DOHH2 (cell line): ENCODE data around the gene HSD3B7.
A peak's percentile ranks its signal among the peaks of the same experiment; 100 is the strongest.

ENCODE experiments used
- H3F3A ChIP-seq: fragments of 200-600 bp; sonication (generic), shearing (Covaris generic); 2 replicates; pipeline ENCODE4 v1.6.0; 2016; ENCODE audit warnings: antibody characterized with exemption, mild to moderate bottlenecking; ENCODE audit not compliant: control insufficient read depth, insufficient read depth
- H3K27ac ChIP-seq: fragments of 200-600 bp; sonication (generic); 2 replicates; pipeline ENCODE4 v1.5.1; 2014; ENCODE audit warnings: low read depth, mild to moderate bottlenecking, low read length, moderate library complexity
- H3K27me3 ChIP-seq: fragments of 200-600 bp; sonication (generic); 2 replicates; pipeline ENCODE4 v1.6.1; 2014; ENCODE audit warnings: mild to moderate bottlenecking, low read length, mixed read lengths; ENCODE audit not compliant: control insufficient read depth
- H3K36me3 ChIP-seq: fragments of 200-600 bp; sonication (generic); 2 replicates; pipeline ENCODE4 v1.6.1; 2014; ENCODE audit warnings: mild to moderate bottlenecking, low read length, moderate library complexity, mixed read lengths; ENCODE audit not compliant: control insufficient read depth
- H3K4me1 ChIP-seq: fragments of 200-600 bp; sonication (generic); 2 replicates; pipeline ENCODE4 v1.6.1; 2014; ENCODE audit warnings: mild to moderate bottlenecking, low read length, mixed read lengths; ENCODE audit not compliant: control insufficient read depth
- H3K4me2 ChIP-seq: fragments of 200-600 bp; sonication (generic); 2 replicates; pipeline ENCODE4 v1.6.0; 2014; ENCODE audit warnings: mild to moderate bottlenecking, low read length, moderate library complexity
- H3K4me3 ChIP-seq: fragments of 200-600 bp; sonication (generic); 2 replicates; pipeline ENCODE4 v1.5.1; 2014; ENCODE audit warnings: mild to moderate bottlenecking, low read length, mixed read lengths
- H3K79me2 ChIP-seq: fragments of 200-600 bp; sonication (generic); 2 replicates; pipeline ENCODE4 v1.6.1; 2014; ENCODE audit warnings: mild to moderate bottlenecking, low read length, mixed read lengths; ENCODE audit not compliant: control insufficient read depth
- H3K9me2 ChIP-seq: fragments of 200-600 bp; sonication (generic); replicated peaks from 2 replicates; pipeline ENCODE4 v1.6.1; 2014; ENCODE audit warnings: mild to moderate bottlenecking, low read length, mixed read lengths; ENCODE audit not compliant: control insufficient read depth
- H3K9me3 ChIP-seq: fragments of 200-600 bp; sonication (generic); 2 replicates; pipeline ENCODE4 v1.6.1; 2014; ENCODE audit warnings: antibody characterized with exemption, low read length, mixed read lengths; ENCODE audit not compliant: control insufficient read depth, insufficient read depth
- H4K20me1 ChIP-seq: fragments of 200-600 bp; sonication (generic); 2 replicates; pipeline ENCODE4 v1.6.0; 2014; ENCODE audit warnings: low read depth, mild to moderate bottlenecking, antibody characterized with exemption, low read length, moderate library complexity; ENCODE audit not compliant: control insufficient read depth, insufficient read depth
- EZH2phosphoT487 ChIP-seq: fragments of 200-600 bp; sonication (generic); IDR thresholded peaks from 2 replicates; pipeline ENCODE4 v1.6.1; 2017; ENCODE audit warnings: borderline replicate concordance, mild to moderate bottlenecking, antibody characterized with exemption, low read length, moderate library complexity, mixed read lengths
- TF ChIP-seq, protein P1 (sequence below): fragments of 200-600 bp; sonication (generic); IDR thresholded peaks from one replicate; pipeline ENCODE4 v1.5.1; 2014; ENCODE audit warnings: antibody characterized with exemption, mild to moderate bottlenecking, low read depth, low read length; ENCODE audit not compliant: poor library complexity, severe bottlenecking

HSD3B7 gene

GRCh38 chr16:30956601-30957455 lies 28.2 kb upstream of the HSD3B7 start:
- H3K4me2 ChIP-seq, result peak overlapping the region; percentile 86
- no peaks in the 10 kb centered on the region for H3K9me3 ChIP-seq
- peaks cover 3% of the 10 kb centered on the region; the same call in 1 of the 2 replicates for H4K20me1 ChIP-seq
- H3F3A ChIP-seq, result peaks cover 12% of the 10 kb centered on the region
- H3K36me3 ChIP-seq, result peaks cover 39% of the 10 kb centered on the region
- no peaks in the 10 kb centered on the region for H3K9me2 ChIP-seq
- peaks cover 31% of the 10 kb centered on the region for H3K4me1 ChIP-seq
- no peak for TF ChIP-seq EZH2phosphoT487
- TF ChIP-seq, protein P1, sequence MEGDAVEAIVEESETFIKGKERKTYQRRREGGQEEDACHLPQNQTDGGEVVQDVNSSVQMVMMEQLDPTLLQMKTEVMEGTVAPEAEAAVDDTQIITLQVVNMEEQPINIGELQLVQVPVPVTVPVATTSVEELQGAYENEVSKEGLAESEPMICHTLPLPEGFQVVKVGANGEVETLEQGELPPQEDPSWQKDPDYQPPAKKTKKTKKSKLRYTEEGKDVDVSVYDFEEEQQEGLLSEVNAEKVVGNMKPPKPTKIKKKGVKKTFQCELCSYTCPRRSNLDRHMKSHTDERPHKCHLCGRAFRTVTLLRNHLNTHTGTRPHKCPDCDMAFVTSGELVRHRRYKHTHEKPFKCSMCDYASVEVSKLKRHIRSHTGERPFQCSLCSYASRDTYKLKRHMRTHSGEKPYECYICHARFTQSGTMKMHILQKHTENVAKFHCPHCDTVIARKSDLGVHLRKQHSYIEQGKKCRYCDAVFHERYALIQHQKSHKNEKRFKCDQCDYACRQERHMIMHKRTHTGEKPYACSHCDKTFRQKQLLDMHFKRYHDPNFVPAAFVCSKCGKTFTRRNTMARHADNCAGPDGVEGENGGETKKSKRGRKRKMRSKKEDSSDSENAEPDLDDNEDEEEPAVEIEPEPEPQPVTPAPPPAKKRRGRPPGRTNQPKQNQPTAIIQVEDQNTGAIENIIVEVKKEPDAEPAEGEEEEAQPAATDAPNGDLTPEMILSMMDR, result peak; percentile 59
- peak overlapping the region; percentile 89 for H3K4me3 ChIP-seq
- peak overlapping the region; percentile 91 for H3K27ac ChIP-seq
- peaks cover 37% of the 10 kb centered on the region for H3K79me2 ChIP-seq
- H3K27me3 ChIP-seq, result no peaks in the 10 kb centered on the region

GRCh38 chr16:30957456-30958174 lies 27.4 kb upstream of the HSD3B7 start, which contains the start of gene SETD1A:
Gene SETD1A, plus strand, starts transcription at chr16:30957754. Its CDS starts 978 bp downstream, at chr16:30958732.
- Histone ChIP-seq H4K20me1 (peaks cover 3% of the 10 kb centered on the region; the same call in 1 of the 2 replicates), H3K9me2 (no peaks in the 10 kb centered on the region), H3K27ac (peak within 1 kb of the TSS; percentile 91), H3K9me3 (no peaks in the 10 kb centered on the region), H3K4me2 (peak within 1 kb of the TSS; percentile 86), H3K36me3 (peaks cover 45% of the 10 kb centered on the region), H3K27me3 (no peaks in the 10 kb centered on the region), H3F3A (peaks cover 10% of the 10 kb centered on the region), H3K4me1 (peaks cover 31% of the 10 kb centered on the region), H3K4me3 (peak within 1 kb of the TSS; percentile 89), H3K79me2 (peaks cover 37% of the 10 kb centered on the region)
- TF ChIP-seq EZH2phosphoT487, result no peak
- TF ChIP-seq, protein P1, result no peak

- no peak for TF ChIP-seq EZH2phosphoT487
- TF ChIP-seq, protein P1, result no peak
- Histone ChIP-seq H3K4me2 (peak overlapping the region; percentile 63), H4K20me1 (peaks cover 3% of the 10 kb centered on the region; the same call in 1 of the 2 replicates), H3K9me2 (no peaks in the 10 kb centered on the region), H3K27ac (no peak overlapping the region), H3K9me3 (no peaks in the 10 kb centered on the region), H3K36me3 (peaks cover 54% of the 10 kb centered on the region), H3K79me2 (peaks cover 41% of the 10 kb centered on the region), H3K4me3 (peak overlapping the region; percentile 89), H3K27me3 (no peaks in the 10 kb centered on the region), H3F3A (peaks cover 10% of the 10 kb centered on the region), H3K4me1 (peaks cover 28% of the 10 kb centered on the region)
These were observed 26.6 kb upstream of the HSD3B7 start for GRCh38 chr16:30958175-30959079.
